ENCODE results near the gene VPS37D.

VPS37D gene

DNA sequence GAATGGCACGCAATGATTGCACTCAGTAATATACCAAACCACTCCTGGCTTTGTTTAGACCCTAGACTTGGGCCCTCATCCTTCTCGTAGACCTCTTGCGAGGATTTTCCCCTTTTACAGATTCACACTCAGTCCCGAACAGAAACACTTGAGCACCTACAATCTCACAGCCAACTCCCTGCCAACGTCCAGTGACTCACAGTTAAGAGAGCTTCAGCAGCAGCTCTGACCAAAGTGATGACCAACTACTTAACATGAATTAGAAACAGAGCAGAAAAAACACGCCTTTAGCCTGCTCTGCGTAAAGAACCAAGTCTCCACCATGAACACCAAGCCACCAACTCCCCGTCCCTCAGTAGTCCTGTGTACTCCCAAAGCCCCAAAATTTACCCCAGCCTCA lies 13.4 kb downstream of the VPS37D start:
- DNase-seq (ENCODE audit: low read depth) = no peak
- TF ChIP-seq, protein P1, sequence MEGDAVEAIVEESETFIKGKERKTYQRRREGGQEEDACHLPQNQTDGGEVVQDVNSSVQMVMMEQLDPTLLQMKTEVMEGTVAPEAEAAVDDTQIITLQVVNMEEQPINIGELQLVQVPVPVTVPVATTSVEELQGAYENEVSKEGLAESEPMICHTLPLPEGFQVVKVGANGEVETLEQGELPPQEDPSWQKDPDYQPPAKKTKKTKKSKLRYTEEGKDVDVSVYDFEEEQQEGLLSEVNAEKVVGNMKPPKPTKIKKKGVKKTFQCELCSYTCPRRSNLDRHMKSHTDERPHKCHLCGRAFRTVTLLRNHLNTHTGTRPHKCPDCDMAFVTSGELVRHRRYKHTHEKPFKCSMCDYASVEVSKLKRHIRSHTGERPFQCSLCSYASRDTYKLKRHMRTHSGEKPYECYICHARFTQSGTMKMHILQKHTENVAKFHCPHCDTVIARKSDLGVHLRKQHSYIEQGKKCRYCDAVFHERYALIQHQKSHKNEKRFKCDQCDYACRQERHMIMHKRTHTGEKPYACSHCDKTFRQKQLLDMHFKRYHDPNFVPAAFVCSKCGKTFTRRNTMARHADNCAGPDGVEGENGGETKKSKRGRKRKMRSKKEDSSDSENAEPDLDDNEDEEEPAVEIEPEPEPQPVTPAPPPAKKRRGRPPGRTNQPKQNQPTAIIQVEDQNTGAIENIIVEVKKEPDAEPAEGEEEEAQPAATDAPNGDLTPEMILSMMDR (IDR thresholded peaks at IDR 0.05; ENCODE audit: low read depth, low read length, missing control alignments) = no peak
- no peak overlapping the region for H3K4me3 ChIP-seq (ENCODE audit: low read depth, low read length)

- peak overlapping the region; percentile 96 for H3K4me3 ChIP-seq (ENCODE audit: low read depth, low read length)
- TF ChIP-seq, protein P1 (IDR thresholded peaks at IDR 0.05; ENCODE audit: low read depth, low read length, missing control alignments) = no peak
- no peak for DNase-seq (ENCODE audit: low read depth)
Observed at GRCh38 chr7:73682745-73683055, 15.1 kb downstream of the VPS37D start.

- TF ChIP-seq, protein P1 (IDR thresholded peaks at IDR 0.05; ENCODE audit: low read depth, low read length, missing control alignments) = no peak
- peak; percentile 84 for DNase-seq (ENCODE audit: low read depth)
Observed at GRCh38 chr7:73683056-73683787, 15.6 kb downstream of the VPS37D start, which contains the start of the genes BUD23 and DNAJC30. TSS of gene BUD23 (plus strand) at chr7:73683597. CDS start at chr7:73683626, 29 bp downstream. TSS of gene DNAJC30 (minus strand) at chr7:73683453. CDS start at chr7:73683423, 30 bp downstream.

DNA sequence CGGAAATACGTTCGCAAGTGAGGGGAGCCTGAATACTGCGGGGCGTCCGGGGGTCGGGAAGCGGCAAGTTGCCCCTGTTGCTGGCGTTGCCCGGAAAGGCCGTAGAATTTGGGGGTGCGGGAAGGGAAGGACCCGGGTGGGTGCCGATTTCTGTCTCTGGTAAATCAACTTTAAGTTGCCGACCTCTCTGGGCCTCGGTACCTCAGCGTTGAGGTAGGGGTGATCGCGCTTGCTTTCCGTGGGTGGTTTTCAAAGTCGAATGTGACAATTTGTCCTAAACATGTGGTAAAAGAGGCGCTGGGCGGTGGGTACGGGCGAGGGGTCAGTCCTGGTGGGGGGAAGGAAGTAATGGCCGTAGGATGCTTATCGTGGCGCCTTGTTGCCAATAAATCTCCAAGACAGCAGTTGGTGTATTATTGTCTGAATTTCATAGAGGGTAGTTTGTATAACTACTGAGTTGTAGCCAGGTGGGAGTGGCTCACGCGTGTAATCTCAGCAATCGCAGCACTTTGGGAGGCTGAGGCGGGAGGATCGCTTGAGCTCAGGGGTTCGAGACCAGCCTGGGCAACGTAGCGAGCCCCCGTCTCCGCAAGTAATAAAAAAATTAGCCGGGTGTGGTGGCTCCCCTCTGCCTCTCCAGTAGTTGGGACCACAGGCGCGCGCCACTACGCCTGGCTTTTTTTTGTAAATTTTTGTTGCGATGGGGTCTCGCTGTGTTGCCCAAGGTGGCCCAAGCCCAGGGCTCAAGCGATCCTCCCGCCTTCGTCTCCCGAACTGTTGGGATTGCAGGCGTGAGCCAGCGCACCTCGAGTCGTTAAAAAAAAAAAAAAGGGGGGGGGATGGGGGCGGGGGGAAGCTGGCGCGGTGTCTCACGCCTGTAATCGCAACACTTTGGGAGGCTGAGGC lies 16.4 kb downstream of the VPS37D start:
- DNase-seq (ENCODE audit: low read depth) = no peak
- H3K4me3 ChIP-seq (ENCODE audit: low read depth, low read length) = peak overlapping the region; percentile 96
- TF ChIP-seq, protein P1 (IDR thresholded peaks at IDR 0.05; ENCODE audit: low read depth, low read length, missing control alignments) = no peak

More at GRCh38 chr7:73683056-73683787, 15.6 kb downstream of the VPS37D start, which contains the start of the genes BUD23 and DNAJC30:
- peak within 1 kb of the TSS; percentile 96 for H3K4me3 ChIP-seq (ENCODE audit: low read depth, low read length)

- TF ChIP-seq, protein P1 (IDR thresholded peaks at IDR 0.05; ENCODE audit: low read depth, low read length, missing control alignments) = no peak
- H3K4me3 ChIP-seq (ENCODE audit: low read depth, low read length) = no peak overlapping the region
Observed at GRCh38 chr7:73685311-73685710, 17.7 kb downstream of the VPS37D start.

GRCh38 chr7:73688288-73688687 lies 20.7 kb downstream of the VPS37D start:
- no peak for DNase-seq (ENCODE audit: low read depth)
- TF ChIP-seq, protein P1 (IDR thresholded peaks at IDR 0.05; ENCODE audit: low read depth, low read length, missing control alignments) = no peak
- H3K4me3 ChIP-seq (ENCODE audit: low read depth, low read length) = no peak overlapping the region

More at GRCh38 chr7:73685311-73685710, 17.7 kb downstream of the VPS37D start:
- no peak for DNase-seq (ENCODE audit: low read depth)

All from GM12864 (cell line).